Measurements from ENCODE around the gene SELENON. TPM values are rescaled to one million over a fixed set of nuclear protein-coding genes. Genes with fewer than 3 reads are reported as not detected.

Gene SELENON
- total and polyA plus RNA-seq, 9 of the 15 experiments (the other 6 are each of a cell fraction or from before 2014, with no cell fraction given), result 0.43 to 26.7 (median 7.0) TPM

DNA sequence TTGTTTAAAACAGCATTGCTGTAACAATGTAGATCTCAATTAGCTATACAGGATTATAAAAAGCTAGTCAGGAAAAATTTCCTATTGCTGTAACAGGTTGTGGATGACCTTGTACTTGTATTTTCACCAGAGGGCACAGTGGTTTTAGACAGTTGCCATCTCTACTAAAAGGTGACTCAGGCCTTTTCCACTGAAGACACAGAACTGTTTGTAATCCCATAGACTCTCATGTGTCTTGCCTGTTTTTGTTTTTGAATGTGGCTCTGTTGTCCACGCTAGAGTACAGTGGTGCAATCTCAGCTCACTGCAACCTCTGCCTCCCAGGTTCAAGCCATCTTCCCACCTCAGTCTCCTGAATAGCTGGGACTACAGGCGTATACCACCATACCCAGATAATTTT, 25.6 kb downstream of the SELENON start:
- H3K4me2 ChIP-seq (ENCODE audit: insufficient read depth, low read length), result no peak overlapping the region
- no peak overlapping the region for H3K27ac ChIP-seq (ENCODE audit: extremely low read depth, low read depth, low read length)
- ATAC-seq (no peak), DNase-seq (ENCODE audit: extremely low read depth in 1 of 4, low spot score in 3 of 4) (no peak), FAIRE-seq (no peak)
- no peak overlapping the region for H3K9ac ChIP-seq (ENCODE audit: insufficient read depth in 1 of 2, low read depth in 2 of 2, low read length in 2 of 2)
- H3K9me3 ChIP-seq (replicated peaks; ENCODE audit: control insufficient read depth, insufficient read depth, low read depth, low read length), result no peaks in the 10 kb centered on the region
- ChIA-PET POLR2A (interaction anchor here (0.6 to 11.2 kb wide), 9 partner anchors 9 to 1254 kb away, joined by 3 to 108 read pairs (median 3); no protein-coding TSS in a partner anchor), CTCF (ENCODE audit: low intra/inter-chr PET ratio) (interaction anchor here (1.2 kb wide), 1 partner anchor 172 kb away, joined by 3 read pairs; the partner anchor contains the start of gene PAFAH2)
- H4K20me1 ChIP-seq (replicated peaks; ENCODE audit: control insufficient read depth, insufficient read depth, low read length), result peaks cover 16% of the 10 kb centered on the region
- WGBS (ENCODE audit: insufficient coverage, low coverage, missing lambda C conversion rate), result 73% methylated on average over 2 of the region's 2 CpGs
- no TSS peak for BruUV-seq (replicated peaks)
- peaks cover 79% of the 10 kb centered on the region for H3K36me3 ChIP-seq (ENCODE audit: control insufficient read depth, insufficient read depth, low read length)
- H3K4me1 ChIP-seq (replicated peaks in 1 of 2; ENCODE audit: control insufficient read depth in 2 of 2, insufficient read depth in 2 of 2, low read length in 2 of 2), result peaks cover 18% of the 10 kb centered on the region in 2 experiments
- no peaks in the 10 kb centered on the region for H3K27me3 ChIP-seq (ENCODE audit: control insufficient read depth in 2 of 2, insufficient read depth in 2 of 2, low read length in 2 of 2)
- no peak overlapping the region for H2AFZ ChIP-seq (ENCODE audit: low read depth, low read length)
- TF ChIP-seq, protein P1, sequence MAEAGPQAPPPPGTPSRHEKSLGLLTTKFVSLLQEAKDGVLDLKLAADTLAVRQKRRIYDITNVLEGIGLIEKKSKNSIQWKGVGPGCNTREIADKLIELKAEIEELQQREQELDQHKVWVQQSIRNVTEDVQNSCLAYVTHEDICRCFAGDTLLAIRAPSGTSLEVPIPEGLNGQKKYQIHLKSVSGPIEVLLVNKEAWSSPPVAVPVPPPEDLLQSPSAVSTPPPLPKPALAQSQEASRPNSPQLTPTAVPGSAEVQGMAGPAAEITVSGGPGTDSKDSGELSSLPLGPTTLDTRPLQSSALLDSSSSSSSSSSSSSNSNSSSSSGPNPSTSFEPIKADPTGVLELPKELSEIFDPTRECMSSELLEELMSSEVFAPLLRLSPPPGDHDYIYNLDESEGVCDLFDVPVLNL (CRISPR knock-in tag; IDR thresholded peaks at IDR 0.05; ENCODE audit: low read depth), result no peak
- TF ChIP-seq ZNF592 (IDR thresholded peaks at IDR 0.05) (0 out of 2 replicates have a peak, but pooled peaks have one; percentile 21), C11orf30 (IDR thresholded peaks at IDR 0.05; ENCODE audit: low read depth) (peak; percentile 54; the same call in 1 of the 2 replicates), POLR2H (tag; IDR thresholded peaks at IDR 0.05; ENCODE audit: low read depth) (peak; percentile 21; the same call in 1 of the 2 replicates), NFE2 (IDR thresholded peaks at IDR 0.05; ENCODE audit: low read depth) (peak; percentile 67), SMARCA4 (IDR thresholded peaks at IDR 0.05) (no peak), ZNF316 (IDR thresholded peaks at IDR 0.05) (peak; percentile 46; the same call in 1 of the 2 replicates)
- TF ChIP-seq, protein P2, sequence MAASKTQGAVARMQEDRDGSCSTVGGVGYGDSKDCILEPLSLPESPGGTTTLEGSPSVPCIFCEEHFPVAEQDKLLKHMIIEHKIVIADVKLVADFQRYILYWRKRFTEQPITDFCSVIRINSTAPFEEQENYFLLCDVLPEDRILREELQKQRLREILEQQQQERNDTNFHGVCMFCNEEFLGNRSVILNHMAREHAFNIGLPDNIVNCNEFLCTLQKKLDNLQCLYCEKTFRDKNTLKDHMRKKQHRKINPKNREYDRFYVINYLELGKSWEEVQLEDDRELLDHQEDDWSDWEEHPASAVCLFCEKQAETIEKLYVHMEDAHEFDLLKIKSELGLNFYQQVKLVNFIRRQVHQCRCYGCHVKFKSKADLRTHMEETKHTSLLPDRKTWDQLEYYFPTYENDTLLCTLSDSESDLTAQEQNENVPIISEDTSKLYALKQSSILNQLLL (CRISPR knock-in tag; IDR thresholded peaks at IDR 0.05; ENCODE audit: borderline replicate concordance), result no peak
- H3K79me2 ChIP-seq (ENCODE audit: control insufficient read depth, insufficient read depth, low read length), result peaks cover 40% of the 10 kb centered on the region
- H3K9me1 ChIP-seq (ENCODE audit: control insufficient read depth, insufficient read depth, low read length), result no peaks in the 10 kb centered on the region
- intact Hi-C loops (cut with micrococcal nuclease), result loop anchor here (10.0 kb wide), 1 partner anchor 169 kb away; the partner anchor contains the start of gene PAFAH2
- no peak overlapping the region for H3K4me3 ChIP-seq
- in situ Hi-C loops (cut with MboI), result no loop called here

Data from K562 (cell line).